Neural progenitor cell (in vitro differentiated cells): ENCODE results near the gene RSPH9.

ENCODE experiments used
- EZH2 ChIP-seq: fragments of 200-600 bp; sonication (generic); IDR thresholded peaks from 2 replicates; pipeline ENCODE4 v1.6.1; 2017; ENCODE audit warnings: antibody characterized with exemption, mild to moderate bottlenecking, moderate library complexity
- TF ChIP-seq, protein P1 (sequence below): fragments of 200-600 bp; sonication (generic); IDR thresholded peaks from 2 replicates; pipeline ENCODE4 v1.5.1; 2017; ENCODE audit warnings: antibody characterized with exemption, mild to moderate bottlenecking

- TF ChIP-seq, protein P1, sequence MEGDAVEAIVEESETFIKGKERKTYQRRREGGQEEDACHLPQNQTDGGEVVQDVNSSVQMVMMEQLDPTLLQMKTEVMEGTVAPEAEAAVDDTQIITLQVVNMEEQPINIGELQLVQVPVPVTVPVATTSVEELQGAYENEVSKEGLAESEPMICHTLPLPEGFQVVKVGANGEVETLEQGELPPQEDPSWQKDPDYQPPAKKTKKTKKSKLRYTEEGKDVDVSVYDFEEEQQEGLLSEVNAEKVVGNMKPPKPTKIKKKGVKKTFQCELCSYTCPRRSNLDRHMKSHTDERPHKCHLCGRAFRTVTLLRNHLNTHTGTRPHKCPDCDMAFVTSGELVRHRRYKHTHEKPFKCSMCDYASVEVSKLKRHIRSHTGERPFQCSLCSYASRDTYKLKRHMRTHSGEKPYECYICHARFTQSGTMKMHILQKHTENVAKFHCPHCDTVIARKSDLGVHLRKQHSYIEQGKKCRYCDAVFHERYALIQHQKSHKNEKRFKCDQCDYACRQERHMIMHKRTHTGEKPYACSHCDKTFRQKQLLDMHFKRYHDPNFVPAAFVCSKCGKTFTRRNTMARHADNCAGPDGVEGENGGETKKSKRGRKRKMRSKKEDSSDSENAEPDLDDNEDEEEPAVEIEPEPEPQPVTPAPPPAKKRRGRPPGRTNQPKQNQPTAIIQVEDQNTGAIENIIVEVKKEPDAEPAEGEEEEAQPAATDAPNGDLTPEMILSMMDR: no peak
- TF ChIP-seq EZH2: no peak
These were observed 74.7 kb downstream of the RSPH9 start for GRCh38 chr6:43719511-43719910.
